Activated T-helper 2 cell treated with anti-CD3 and anti-CD28 coated beads, Interferon-gamma antibody, Interleukin-2, Interleukin-4, amounts not matched to agents 10 μg/mL and 5 μg/mL and 100 μg/mL, durations not matched to agents 14 hours and 24 hours and 36 hours (primary cell): ENCODE measurements around the gene LRRC71. TPM values are rescaled to one million over a fixed set of nuclear protein-coding genes. Genes with fewer than 3 reads are reported as not detected.

Experiments
- DNase-seq: peaks from one replicate; pipeline ENCODE4 v3.0.0; 2021; ENCODE audit warnings: low spot score
- H3K27ac Mint-ChIP-seq: one replicate; pipeline ENCODE4 v1.8.0; 2021; ENCODE audit warnings: mixed read lengths
- H3K27me3 Mint-ChIP-seq: one replicate; pipeline ENCODE4 v1.8.0; 2021; ENCODE audit warnings: low read depth, mixed read lengths
- H3K36me3 Mint-ChIP-seq: one replicate; pipeline ENCODE4 v1.8.0; 2021; ENCODE audit warnings: low read depth, mixed read lengths
- H3K4me1 Mint-ChIP-seq: one replicate; pipeline ENCODE4 v1.8.0; 2021; ENCODE audit warnings: low read depth, mixed read lengths
- H3K4me3 Mint-ChIP-seq: one replicate; pipeline ENCODE4 v1.8.0; 2021; ENCODE audit warnings: low read depth, mild to moderate bottlenecking, moderate library complexity, mixed read lengths
- H3K9me3 Mint-ChIP-seq: one replicate; pipeline ENCODE4 v1.8.0; 2021; ENCODE audit warnings: mixed read lengths
- intact Hi-C: fragments of 100-400 bp; cut with micrococcal nuclease; formaldehyde crosslinking; loops from one replicate; pipeline ENCODE4 v1.15.1; 2023
- total RNA-seq: library from RNA; stranded (reverse); gene quantifications from 2 replicates; pipeline ENCODE4 v1.2.3, GENCODE V29; 2022

LRRC71 gene
- total RNA-seq, 1 donor from 2014 or later: not detected

- H3K4me3 Mint-ChIP-seq: no peak overlapping the region
- H3K9me3 Mint-ChIP-seq: no peaks in the 10 kb centered on the region
- intact Hi-C loops: no loop called here
- no peak overlapping the region for H3K27ac Mint-ChIP-seq
- H3K36me3 Mint-ChIP-seq: no peaks in the 10 kb centered on the region
- H3K4me1 Mint-ChIP-seq: no peaks in the 10 kb centered on the region
- no peak for DNase-seq
- H3K27me3 Mint-ChIP-seq: peaks cover 37% of the 10 kb centered on the region
These were observed 60.1 kb downstream of the LRRC71 start for GRCh38 chr1:156980551-156980950.

Other genes starting within 250 kb of the LRRC71 start
- gene NES, start 243.2 kb upstream of the LRRC71 start, total RNA-seq: not detected in 2 replicates
- 1.0 and 1.1 TPM in 2 replicates for gene CRABP2, start 215.0 kb upstream of the LRRC71 start, total RNA-seq
- gene METTL25B, start 192.2 kb upstream of the LRRC71 start, total RNA-seq: 37.3 and 45.2 TPM in 2 replicates
- 52.2 and 57.4 TPM in 2 replicates for gene ISG20L2, start 191.9 kb upstream of the LRRC71 start, total RNA-seq
- 116 and 124 TPM in 2 replicates for gene MRPL24, start 179.5 kb upstream of the LRRC71 start, total RNA-seq
- gene HDGF, start 169.0 kb upstream of the LRRC71 start, total RNA-seq: 359 and 360 TPM in 2 replicates
- 94.8 and 110 TPM in 2 replicates for gene PRCC, start 153.1 kb upstream of the LRRC71 start, total RNA-seq
- gene SH2D2A, start 103.8 kb upstream of the LRRC71 start, total RNA-seq: 453 and 474 TPM in 2 replicates
- 1.1 and 1.4 TPM in 2 replicates for gene INSRR, start 61.5 kb upstream of the LRRC71 start, total RNA-seq
- gene NTRK1, start 59.8 kb upstream of the LRRC71 start, total RNA-seq: 252 and 253 TPM in 2 replicates
- gene PEAR1, start 26.9 kb upstream of the LRRC71 start, total RNA-seq: 0.55 and 0.80 TPM in 2 replicates
- gene ARHGEF11, start 125.1 kb downstream of the LRRC71 start, total RNA-seq: 2.2 and 3.1 TPM in 2 replicates
- not detected in 2 replicates for gene ETV3L, start 179.2 kb downstream of the LRRC71 start, total RNA-seq
- gene ETV3, start 217.8 kb downstream of the LRRC71 start, total RNA-seq: 240 TPM in 2 replicates